ENCODE measurements around the gene PLCD3. TPM values are rescaled to one million over a fixed set of nuclear protein-coding genes. Genes with fewer than 3 reads are reported as not detected.

The PLCD3 gene
- total RNA-seq, 2 donors from 2014 or later, result 34.8 to 42.9 TPM

DNA sequence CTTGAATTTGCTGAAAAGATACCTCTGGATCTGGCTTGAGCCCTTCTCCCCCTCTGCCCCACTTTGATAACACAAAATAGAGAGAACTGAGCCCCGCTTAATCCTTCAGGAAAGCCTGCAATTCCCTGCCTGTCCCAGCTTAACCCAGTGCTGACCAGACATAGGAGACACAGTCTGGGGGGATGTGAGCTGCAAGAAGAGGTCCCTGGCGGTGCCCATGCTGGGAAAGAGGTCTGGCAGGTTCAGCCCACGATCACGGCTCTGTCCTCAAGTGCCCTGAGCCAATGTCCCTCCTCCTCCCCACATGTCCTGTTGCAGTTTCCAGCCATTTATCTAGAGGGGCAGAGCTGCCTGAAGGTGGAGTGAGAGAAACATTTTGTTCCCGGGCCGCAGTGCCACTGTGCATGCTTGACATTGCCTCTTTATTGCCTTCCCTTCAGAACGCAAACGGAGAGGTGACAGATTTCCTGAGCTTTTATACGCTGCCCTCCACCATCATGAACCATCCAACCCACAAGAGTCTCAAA, 29.0 kb downstream of the PLCD3 start:
- WGBS, 2 experiments (ENCODE audit: insufficient coverage in 1 of 2, insufficient read length in 1 of 2), result 89 to 100% methylated on average over 3 to 9 of the region's 9 CpGs
- H3K36me3 Mint-ChIP-seq (ENCODE audit: low read depth), result peaks cover 69% of the 10 kb centered on the region

DNA sequence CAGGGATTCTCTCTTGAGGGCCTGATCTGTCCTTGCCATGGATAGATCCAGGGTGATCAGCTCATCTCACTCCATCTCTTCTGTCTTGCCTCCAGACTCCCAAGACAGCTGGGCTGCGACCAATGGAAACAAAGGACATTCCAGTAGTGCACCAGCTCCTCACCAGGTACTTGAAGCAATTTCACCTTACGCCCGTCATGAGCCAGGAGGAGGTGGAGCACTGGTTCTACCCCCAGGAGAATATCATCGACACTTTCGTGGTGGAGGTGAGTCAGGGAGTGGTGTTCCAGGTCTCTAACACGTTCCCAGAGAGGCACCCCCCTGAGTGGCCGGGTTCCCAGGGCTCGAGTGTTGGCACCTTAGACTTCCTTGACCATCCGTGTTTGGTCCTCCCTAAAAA, 29.5 kb downstream of the PLCD3 start:
- Histone ChIP-seq H3K4me1 (ENCODE audit: control insufficient read depth, insufficient read depth, low read length) (no peaks in the 10 kb centered on the region), H3K9me3 (ENCODE audit: control insufficient read depth, low read length) (no peaks in the 10 kb centered on the region), H3K27me3 (ENCODE audit: control insufficient read depth, insufficient read depth, low read length, poor library complexity, severe bottlenecking) (no peaks in the 10 kb centered on the region), H3K4me3 (ENCODE audit: low read length) (no peak overlapping the region), H3K27ac (ENCODE audit: low read depth, low read length) (no peak overlapping the region), H3K36me3 (ENCODE audit: control insufficient read depth, insufficient read depth, low read length) (peaks cover 84% of the 10 kb centered on the region), H3K9ac (ENCODE audit: extremely low read depth, low read length, poor library complexity, severe bottlenecking) (no peak overlapping the region)
- DNase-seq, result peak; percentile 38
- WGBS, 2 experiments (ENCODE audit: insufficient coverage in 1 of 2, insufficient read length in 1 of 2), result 94 to 96% methylated on average over 9 of the region's 9 CpGs
- Mint-ChIP-seq H3K36me3 (ENCODE audit: low read depth) (peaks cover 74% of the 10 kb centered on the region), H3K4me3 (no peak overlapping the region), H3K27me3 (ENCODE audit: insufficient read depth) (no peaks in the 10 kb centered on the region), H3K27ac (no peak overlapping the region), H3K9me3 (no peaks in the 10 kb centered on the region), H3K4me1 (no peaks in the 10 kb centered on the region)
- TF ChIP-seq, protein P1, sequence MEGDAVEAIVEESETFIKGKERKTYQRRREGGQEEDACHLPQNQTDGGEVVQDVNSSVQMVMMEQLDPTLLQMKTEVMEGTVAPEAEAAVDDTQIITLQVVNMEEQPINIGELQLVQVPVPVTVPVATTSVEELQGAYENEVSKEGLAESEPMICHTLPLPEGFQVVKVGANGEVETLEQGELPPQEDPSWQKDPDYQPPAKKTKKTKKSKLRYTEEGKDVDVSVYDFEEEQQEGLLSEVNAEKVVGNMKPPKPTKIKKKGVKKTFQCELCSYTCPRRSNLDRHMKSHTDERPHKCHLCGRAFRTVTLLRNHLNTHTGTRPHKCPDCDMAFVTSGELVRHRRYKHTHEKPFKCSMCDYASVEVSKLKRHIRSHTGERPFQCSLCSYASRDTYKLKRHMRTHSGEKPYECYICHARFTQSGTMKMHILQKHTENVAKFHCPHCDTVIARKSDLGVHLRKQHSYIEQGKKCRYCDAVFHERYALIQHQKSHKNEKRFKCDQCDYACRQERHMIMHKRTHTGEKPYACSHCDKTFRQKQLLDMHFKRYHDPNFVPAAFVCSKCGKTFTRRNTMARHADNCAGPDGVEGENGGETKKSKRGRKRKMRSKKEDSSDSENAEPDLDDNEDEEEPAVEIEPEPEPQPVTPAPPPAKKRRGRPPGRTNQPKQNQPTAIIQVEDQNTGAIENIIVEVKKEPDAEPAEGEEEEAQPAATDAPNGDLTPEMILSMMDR (conservative IDR thresholded peaks at IDR 0.05), result no peak

More for the DNA sequence above, 29.0 kb downstream of the PLCD3 start:
- Histone ChIP-seq H3K27ac (ENCODE audit: low read depth, low read length) (no peak overlapping the region), H3K9ac (ENCODE audit: extremely low read depth, low read length, poor library complexity, severe bottlenecking) (no peak overlapping the region), H3K36me3 (ENCODE audit: control insufficient read depth, insufficient read depth, low read length) (peaks cover 79% of the 10 kb centered on the region), H3K4me1 (ENCODE audit: control insufficient read depth, insufficient read depth, low read length) (no peaks in the 10 kb centered on the region), H3K4me3 (ENCODE audit: low read length) (no peak overlapping the region), H3K27me3 (ENCODE audit: control insufficient read depth, insufficient read depth, low read length, poor library complexity, severe bottlenecking) (no peaks in the 10 kb centered on the region), H3K9me3 (ENCODE audit: control insufficient read depth, low read length) (no peaks in the 10 kb centered on the region)
- Mint-ChIP-seq H3K9me3 (no peaks in the 10 kb centered on the region), H3K4me3 (no peak overlapping the region), H3K4me1 (no peaks in the 10 kb centered on the region), H3K27me3 (ENCODE audit: insufficient read depth) (no peaks in the 10 kb centered on the region), H3K27ac (no peak overlapping the region)
- TF ChIP-seq, protein P1 (conservative IDR thresholded peaks at IDR 0.05), result no peak
- peak; percentile 45 for DNase-seq

GRCh38 chr17:45101883-45102811, 30.2 kb downstream of the PLCD3 start:
- Mint-ChIP-seq H3K4me1 (no peaks in the 10 kb centered on the region), H3K9me3 (no peaks in the 10 kb centered on the region), H3K27me3 (ENCODE audit: insufficient read depth) (no peaks in the 10 kb centered on the region), H3K4me3 (no peak overlapping the region), H3K36me3 (ENCODE audit: low read depth) (peaks cover 77% of the 10 kb centered on the region), H3K27ac (peak overlapping the region; percentile 60)
- peaks cover 84% of the 10 kb centered on the region for H3K36me3 ChIP-seq (ENCODE audit: control insufficient read depth, insufficient read depth, low read length)
- no peaks in the 10 kb centered on the region for H3K9me3 ChIP-seq (ENCODE audit: control insufficient read depth, low read length)
- no peaks in the 10 kb centered on the region for H3K4me1 ChIP-seq (ENCODE audit: control insufficient read depth, insufficient read depth, low read length)
- TF ChIP-seq, protein P1 (conservative IDR thresholded peaks at IDR 0.05), result no peak
- no peak overlapping the region for H3K9ac ChIP-seq (ENCODE audit: extremely low read depth, low read length, poor library complexity, severe bottlenecking)
- no peak overlapping the region for H3K4me3 ChIP-seq (ENCODE audit: low read length)
- DNase-seq, result no peak
- 93 to 95% methylated on average over 9 to 12 of the region's 12 CpGs for WGBS, 2 experiments (ENCODE audit: insufficient coverage in 1 of 2, insufficient read length in 1 of 2)
- H3K27me3 ChIP-seq (ENCODE audit: control insufficient read depth, insufficient read depth, low read length, poor library complexity, severe bottlenecking), result no peaks in the 10 kb centered on the region
- H3K27ac ChIP-seq (ENCODE audit: low read depth, low read length), result no peak overlapping the region

Data from endodermal cell (in vitro differentiated cells).